NCI-H748 (cell line): ENCODE data around the gene DOLK.

Experiments used
- DNase-seq: peaks from one replicate; lab custom pipeline; 2025; ENCODE audit not compliant: unreplicated experiment; lab: John Stamatoyannopoulos, UW

DOLK gene

DNA sequence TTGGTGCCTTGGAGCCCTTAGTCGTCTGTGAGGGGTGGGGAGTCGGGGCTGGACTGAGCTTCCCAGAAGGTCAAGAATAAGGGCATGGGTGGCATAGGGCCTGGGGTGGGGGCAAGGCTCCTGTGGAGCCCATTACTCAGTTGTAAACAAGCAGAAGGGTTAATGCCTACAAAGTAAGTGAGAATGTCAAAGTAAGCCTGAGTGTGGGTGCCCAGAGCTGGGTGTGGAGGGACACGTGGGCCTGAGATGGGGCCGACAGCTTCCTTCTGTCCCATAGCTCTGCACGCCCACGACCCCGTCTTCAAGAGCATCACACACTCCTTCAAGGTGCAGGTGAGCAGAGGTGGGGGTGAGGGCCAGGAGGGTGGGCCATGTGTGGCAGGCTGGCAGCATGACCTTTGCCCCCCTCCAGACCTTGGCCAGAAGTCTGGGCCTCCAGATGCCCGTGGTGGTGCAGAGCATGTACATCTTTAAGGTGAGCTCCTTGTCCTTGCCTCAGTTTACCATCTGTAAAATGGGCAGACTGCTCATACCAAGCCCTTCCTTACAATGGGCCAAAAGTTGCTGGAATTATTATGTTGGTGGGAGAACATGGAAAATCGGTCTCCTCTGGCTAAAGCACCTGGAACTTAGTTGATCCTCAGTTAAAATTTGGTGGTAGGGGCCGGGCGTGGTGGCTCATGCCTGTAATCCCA lies 11.1 kb downstream of the DOLK start:
- DNase-seq: no peak

DNA sequence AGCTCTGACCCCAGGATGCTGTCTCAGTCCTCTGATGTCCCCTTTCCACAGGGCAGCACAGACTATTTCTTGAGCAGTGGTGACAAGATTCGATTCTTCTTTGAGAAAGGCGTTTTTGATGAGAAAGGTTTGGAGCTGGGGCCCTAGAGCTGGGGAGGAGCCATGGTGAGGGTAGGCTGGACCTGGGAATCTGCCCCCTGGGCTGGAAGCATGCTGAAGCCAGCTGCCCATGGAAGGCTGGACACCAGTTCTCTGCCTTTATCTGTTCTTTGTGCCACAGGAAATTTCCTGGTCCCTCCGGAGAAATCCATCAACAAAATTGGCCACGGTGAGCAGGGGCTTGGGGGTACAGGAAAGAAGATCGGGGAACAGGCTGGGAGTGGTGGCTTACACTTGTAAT lies 13.7 kb downstream of the DOLK start:
- DNase-seq: no peak

- no peak for DNase-seq
These were observed 17.8 kb downstream of the DOLK start for GRCh38 chr9:128929560-128929959.

DNA sequence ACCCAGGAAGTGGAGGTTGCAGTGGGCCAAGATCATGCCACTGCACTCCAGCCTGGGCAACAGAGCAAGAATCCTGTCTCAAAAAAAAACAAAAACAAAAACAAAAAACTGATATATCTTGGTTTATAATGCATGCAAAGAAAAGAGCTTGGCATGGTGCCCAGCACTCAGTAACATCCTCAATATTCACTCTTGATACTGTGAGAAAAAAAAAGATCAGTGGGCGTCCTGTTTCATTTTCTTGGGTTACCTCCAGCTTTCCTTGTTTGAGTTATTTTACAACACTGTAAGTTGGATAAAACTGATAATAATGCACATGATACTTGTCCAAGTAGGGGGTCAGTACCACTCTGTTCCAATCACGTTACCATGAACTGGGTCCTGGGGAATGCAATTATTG lies 18.8 kb downstream of the DOLK start:
- DNase-seq: no peak

DNA sequence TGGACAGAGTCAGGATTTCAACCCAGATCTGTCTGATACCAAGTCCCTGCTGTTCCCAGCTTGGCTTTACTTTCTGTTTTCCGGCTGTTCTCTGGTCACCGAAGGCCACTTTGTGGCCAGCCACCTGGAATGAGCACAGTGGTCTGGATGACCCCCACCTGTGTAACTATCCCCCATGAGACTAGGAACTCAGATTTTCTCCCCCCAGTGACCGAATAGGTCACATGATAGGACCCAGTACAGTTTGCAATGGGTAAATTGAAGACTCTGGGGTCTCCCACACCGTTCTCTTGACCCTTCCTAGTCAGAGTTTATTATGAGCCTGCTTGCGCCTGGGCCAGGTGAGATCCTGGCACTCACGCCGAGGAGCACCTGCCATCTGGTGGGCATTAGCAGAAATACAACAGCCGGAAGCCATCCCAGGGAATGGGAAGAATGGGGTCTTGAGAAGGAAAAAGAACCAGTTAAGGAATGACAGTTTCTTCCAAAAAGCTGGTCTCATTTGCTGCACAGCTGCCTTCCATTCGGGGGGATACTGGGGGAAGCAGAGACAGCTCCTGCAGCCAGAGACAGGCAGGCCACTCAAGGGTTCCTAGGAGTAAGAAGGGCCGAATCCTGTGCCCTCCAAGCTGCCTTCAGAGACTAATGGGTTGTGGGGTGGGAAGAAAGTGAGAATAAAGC lies 19.5 kb downstream of the DOLK start:
- DNase-seq: peak; percentile 62

- DNase-seq: no peak
These were observed 23.9 kb downstream of the DOLK start for GRCh38 chr9:128923493-128923883.

DNA sequence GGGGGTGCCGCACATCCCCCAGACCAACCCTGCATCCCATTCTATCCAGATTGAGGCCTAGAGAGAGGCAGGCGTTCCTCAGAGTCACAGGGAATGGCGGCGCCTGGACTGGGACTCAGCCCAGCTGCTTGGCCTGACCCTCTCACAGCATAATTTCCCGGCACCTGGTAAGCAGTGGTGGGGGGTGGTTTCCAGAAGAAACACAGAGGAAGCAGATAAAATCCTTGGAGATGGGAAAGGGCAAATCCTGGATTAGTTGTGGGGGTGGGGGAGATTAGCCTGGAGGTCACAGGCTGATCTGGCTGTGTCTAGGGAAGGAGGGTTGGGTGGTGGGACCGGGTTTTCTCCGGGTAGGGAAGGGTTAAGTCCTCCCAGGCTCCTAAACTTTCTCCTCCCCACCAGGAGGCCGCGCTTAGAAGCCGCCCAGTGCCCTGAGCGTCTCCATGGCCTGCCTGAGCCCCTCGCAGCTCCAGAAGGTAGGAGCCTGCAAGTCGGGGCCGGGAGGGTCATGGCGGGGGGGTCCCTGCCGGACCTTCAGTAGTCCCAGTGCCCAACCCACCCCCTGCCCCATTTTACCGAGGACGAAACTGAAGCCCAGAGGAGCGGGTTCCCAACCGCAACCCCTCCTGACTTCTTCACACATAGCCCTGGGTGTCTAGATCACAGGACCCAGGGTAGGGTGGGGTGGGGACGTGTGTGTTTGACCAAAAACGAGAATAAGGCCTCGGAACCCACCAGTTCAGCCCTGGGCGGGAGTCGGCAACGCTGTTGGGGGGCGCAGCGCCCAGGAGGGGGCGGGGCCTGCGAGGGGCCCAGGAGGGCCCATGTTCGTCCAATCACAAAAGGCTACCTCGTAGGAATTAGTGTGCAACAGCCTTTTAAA lies 25.3 kb downstream of the DOLK start:
- no peak for DNase-seq

- no peak for DNase-seq
These were observed 26.9 kb downstream of the DOLK start, which contains the start of gene PHYHD1 for GRCh38 chr9:128920381-128921058. PHYHD1 (plus strand) TSS chr9:128920982; CDS start chr9:128922324, 1,342 bp downstream.

DNA sequence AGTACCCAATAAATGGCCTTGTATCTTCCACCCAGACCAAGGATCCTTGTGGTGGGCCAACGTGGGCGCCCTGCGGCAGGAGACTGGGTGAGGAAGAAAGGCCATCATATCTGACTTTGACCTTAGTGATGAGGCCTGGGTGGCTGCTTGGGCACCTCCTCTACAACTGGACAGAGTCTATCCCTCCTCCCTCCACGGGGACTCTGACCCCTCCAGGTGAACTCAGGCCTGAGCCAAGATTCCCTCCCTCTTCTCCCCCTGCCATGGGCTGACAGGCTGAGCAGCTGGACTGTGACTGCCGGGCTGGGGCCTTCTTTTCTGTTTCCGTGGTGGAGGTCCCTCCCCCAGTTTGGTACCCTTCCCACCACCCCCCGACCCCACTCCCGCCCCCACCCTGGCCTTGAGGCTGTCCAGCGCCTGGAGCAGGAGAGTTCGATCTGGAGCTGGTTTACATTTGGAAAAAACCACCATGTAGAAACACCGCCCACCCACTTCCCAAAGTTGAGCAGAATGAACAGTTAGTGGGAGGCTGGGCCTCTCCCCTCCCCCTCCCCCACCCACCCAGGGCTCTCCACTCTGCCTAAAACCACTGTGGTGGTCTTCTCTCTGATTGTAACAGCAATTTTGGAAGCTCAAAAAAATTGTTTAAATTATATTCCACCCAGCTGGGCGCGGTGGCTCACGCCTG lies 27.9 kb downstream of the DOLK start:
- DNase-seq: no peak

DNA sequence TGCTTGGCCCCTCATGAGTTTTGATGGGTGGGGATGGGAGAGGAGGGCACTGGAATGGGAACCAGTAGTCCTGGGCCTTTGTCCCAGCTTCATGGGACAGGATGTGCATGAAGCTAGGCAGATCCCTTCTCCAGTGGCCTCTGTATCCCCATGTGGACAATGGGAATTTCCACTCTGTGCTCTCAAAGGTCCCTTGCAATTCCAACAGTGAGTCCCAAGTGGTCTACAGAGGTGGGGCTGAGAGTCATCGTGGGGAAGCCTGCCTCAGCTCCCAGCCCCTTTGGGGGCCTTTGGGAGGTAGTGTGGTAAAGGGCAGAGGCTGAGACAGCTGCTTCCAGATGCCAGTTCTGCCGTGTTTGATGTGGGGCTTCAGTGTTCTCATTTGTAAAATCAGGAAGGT lies 28.5 kb downstream of the DOLK start:
- DNase-seq: no peak

GRCh38 chr9:128917151-128917849 lies 30.1 kb downstream of the DOLK start:
- DNase-seq: no peak

DNA sequence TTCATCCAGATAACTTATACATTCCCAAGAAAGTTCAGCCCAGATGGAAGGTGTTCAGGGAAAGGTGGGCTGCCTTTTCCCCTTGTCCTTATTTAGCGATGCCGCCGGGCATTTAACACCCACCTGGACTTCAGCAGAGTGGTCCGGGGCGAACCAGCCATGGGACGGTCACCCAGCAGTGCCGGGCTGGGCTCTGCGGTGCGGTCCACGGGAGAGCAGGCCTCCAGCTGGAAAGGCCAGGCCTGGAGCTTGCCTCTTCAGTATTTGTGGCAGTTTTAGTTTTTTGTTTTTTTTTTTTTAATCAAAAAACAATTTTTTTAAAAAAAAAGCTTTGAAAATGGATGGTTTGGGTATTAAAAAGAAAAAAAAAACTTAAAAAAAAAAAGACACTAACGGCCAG lies 30.7 kb downstream of the DOLK start:
- DNase-seq: no peak

DNA sequence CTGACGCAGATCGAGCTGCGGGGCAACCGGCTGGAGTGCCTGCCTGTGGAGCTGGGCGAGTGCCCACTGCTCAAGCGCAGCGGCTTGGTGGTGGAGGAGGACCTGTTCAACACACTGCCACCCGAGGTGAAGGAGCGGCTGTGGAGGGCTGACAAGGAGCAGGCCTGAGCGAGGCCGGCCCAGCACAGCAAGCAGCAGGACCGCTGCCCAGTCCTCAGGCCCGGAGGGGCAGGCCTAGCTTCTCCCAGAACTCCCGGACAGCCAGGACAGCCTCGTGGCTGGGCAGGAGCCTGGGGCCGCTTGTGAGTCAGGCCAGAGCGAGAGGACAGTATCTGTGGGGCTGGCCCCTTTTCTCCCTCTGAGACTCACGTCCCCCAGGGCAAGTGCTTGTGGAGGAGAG lies 31.2 kb downstream of the DOLK start:
- no peak for DNase-seq

- no peak for DNase-seq
These were observed 33.2 kb downstream of the DOLK start for GRCh38 chr9:128913995-128914772.

GRCh38 chr9:128913048-128913900 lies 34.1 kb downstream of the DOLK start:
- DNase-seq: no peak

DNA sequence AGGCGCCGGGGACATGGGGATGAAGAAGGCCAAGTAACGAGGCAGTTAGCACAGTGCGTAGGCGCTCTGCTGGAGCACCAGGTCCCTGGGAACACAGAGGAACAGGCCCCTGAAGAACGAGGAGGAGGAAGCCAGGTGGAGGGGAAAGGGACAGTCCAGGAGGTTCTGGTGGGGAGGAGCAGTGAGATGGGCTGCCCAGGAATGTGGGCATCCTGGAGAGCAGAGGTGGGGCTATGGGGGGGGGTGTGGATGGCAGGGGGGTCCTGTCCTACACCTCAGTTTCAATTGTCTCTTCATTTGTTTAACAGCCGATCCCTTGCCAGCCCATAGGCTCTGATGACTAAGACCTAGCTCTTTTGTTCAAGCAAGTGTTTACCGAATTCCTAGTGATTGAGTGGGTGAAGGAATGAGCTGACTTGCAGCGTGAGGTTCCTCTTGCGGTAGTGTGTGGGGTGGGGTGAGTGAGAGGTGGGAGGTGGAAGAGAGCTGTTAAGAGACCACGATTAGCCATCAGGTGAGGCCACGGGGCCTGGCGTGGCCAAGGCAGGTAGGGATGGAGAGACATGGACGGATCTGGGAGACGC lies 35.0 kb downstream of the DOLK start:
- DNase-seq: no peak

DNA sequence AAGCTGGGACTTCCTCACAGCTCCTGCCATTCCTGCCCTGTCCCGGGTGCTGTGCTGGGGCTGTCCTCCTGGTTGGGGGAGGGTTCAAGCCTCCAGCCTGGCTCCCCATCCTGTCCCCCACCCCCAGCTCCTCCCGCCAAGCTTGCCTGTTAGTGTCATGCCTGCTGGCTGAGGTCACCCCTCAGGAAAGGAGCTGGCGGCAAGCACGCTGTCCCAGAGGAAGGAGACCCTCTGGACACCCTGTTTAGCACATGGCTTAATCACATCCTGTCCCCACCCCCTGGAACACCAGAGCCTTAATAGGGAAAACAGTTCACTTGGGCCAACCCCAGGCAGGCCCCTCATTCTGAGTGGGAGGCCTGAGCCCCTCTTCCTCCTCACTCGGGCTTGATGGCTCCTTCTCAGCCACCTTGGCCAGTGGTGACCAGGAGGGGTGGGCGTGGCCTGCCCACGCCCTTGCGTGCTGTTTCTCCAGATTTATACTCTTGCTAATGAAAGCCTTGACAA lies 35.8 kb downstream of the DOLK start:
- no peak for DNase-seq

GRCh38 chr9:128910906-128911305 lies 36.5 kb downstream of the DOLK start:
- DNase-seq: no peak
